Activated B cell treated with CpG ODN at 0.5 μM for 24 hours (primary cell): ENCODE data around the gene C8B. TPM values are rescaled to one million over a fixed set of nuclear protein-coding genes. Genes with fewer than 3 reads are reported as not detected.

Experiments used
- ATAC-seq: fragments of 200-7000 bp; cut with Tn5 transposase; one replicate; pipeline ENCODE4 v1.10.0; 2021; ENCODE audit warnings: low read depth, mild to moderate bottlenecking, moderate library complexity
- CTCF ChIA-PET: fragments of 350-600 bp; sonication (Branson Sonifier 250); formaldehyde crosslinking; loops from one replicate; lab custom pipeline; 2021; ENCODE audit warnings: antibody characterized with exemption; lab: Charles Lee
- POLR2A ChIA-PET: fragments of 350-600 bp; sonication (Branson Sonifier 250); formaldehyde crosslinking; loops from one replicate; lab custom pipeline; 2021; ENCODE audit warnings: antibody characterized with exemption; lab: Charles Lee
- DNase-seq: peaks from one replicate; pipeline ENCODE4 v3.0.0; 2022
- H3K27ac Mint-ChIP-seq: one replicate; pipeline ENCODE4 v1.8.0; 2020; ENCODE audit warnings: mixed read lengths
- H3K27me3 Mint-ChIP-seq: one replicate; pipeline ENCODE4 v1.8.0; 2021; ENCODE audit warnings: mixed read lengths
- H3K36me3 Mint-ChIP-seq: one replicate; pipeline ENCODE4 v1.8.0; 2021; ENCODE audit warnings: low read depth, mixed read lengths
- H3K4me1 Mint-ChIP-seq: one replicate; pipeline ENCODE4 v1.8.0; 2021; ENCODE audit warnings: mixed read lengths
- H3K4me3 Mint-ChIP-seq: one replicate; pipeline ENCODE4 v1.8.0; 2020; ENCODE audit warnings: mild to moderate bottlenecking, mixed read lengths
- H3K9me3 Mint-ChIP-seq: one replicate; pipeline ENCODE4 v1.8.0; 2020; ENCODE audit warnings: mixed read lengths
- CTCF ChIP-seq: fragments of 200-600 bp; IDR thresholded peaks from one replicate; pipeline ENCODE4 v1.8.0; 2022; ENCODE audit warnings: antibody characterized with exemption, mild to moderate bottlenecking
- intact Hi-C: fragments of 100-400 bp; cut with micrococcal nuclease; formaldehyde crosslinking; loops from one replicate; pipeline ENCODE4 v1.15.1; 2024
- total RNA-seq: library from RNA; stranded (reverse); gene quantifications from 2 replicates; pipeline ENCODE4 v1.2.3, GENCODE V29; 2022

The C8B gene
- not detected in 2 replicates for total RNA-seq

GRCh38 chr1:56965916-56966697 lies at the start of gene C8B:
Gene C8B, minus strand, starts transcription at chr1:56966015. Its CDS starts 67 bp downstream, at chr1:56965948.
- Mint-ChIP-seq H3K27ac (no peak within 1 kb of the TSS), H3K9me3 (peaks cover 2% of the 10 kb centered on the region), H3K4me3 (no peak within 1 kb of the TSS), H3K27me3 (no peaks in the 10 kb centered on the region), H3K36me3 (no peaks in the 10 kb centered on the region), H3K4me1 (no peaks in the 10 kb centered on the region)
- TF ChIP-seq CTCF: no peak
- intact Hi-C loops: no loop called here
- CTCF ChIA-PET: no interaction called here
- DNase-seq (no peak), ATAC-seq (no peak)
- POLR2A ChIA-PET: no interaction called here

DNA sequence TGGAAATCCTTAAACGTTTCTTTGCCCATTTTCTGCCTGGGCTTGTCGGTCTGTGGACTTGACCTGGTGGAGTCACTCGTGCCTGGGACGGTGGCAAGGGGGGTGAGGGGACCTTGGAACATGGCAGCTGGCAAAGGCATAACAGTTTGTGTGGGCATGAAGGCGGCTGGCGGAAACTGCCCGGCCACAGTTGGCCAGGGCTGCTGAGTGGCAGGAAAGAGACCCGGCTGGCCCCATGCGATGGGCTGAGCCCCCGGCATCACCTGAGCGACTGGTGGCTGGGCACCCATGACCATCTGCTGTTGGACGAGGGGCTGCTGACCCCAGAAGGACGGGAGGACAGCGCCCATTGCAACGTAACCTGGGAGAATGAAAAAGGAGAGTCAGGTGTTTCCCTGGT lies 49.3 kb upstream of the C8B start:
- H3K27me3 Mint-ChIP-seq: peaks cover 5% of the 10 kb centered on the region
- POLR2A ChIA-PET: interaction anchor here (0.6 kb wide), 1 partner anchor 39 kb away, joined by 16 read pairs; no protein-coding TSS in a partner anchor
- ATAC-seq (no peak), DNase-seq (no peak)
- H3K4me1 Mint-ChIP-seq: no peaks in the 10 kb centered on the region
- CTCF ChIA-PET: no interaction called here
- no peak overlapping the region for H3K27ac Mint-ChIP-seq
- H3K36me3 Mint-ChIP-seq: no peaks in the 10 kb centered on the region
- intact Hi-C loops: no loop called here
- no peaks in the 10 kb centered on the region for H3K9me3 Mint-ChIP-seq
- no peak overlapping the region for H3K4me3 Mint-ChIP-seq
- TF ChIP-seq CTCF: no peak

GRCh38 chr1:57013522-57013921 lies 47.7 kb upstream of the C8B start:
- CTCF ChIA-PET: no interaction called here
- no peaks in the 10 kb centered on the region for H3K36me3 Mint-ChIP-seq
- no peaks in the 10 kb centered on the region for H3K9me3 Mint-ChIP-seq
- DNase-seq (no peak), ATAC-seq (no peak)
- no peak overlapping the region for H3K27ac Mint-ChIP-seq
- TF ChIP-seq CTCF: no peak
- intact Hi-C loops: no loop called here
- POLR2A ChIA-PET: no interaction called here
- peaks cover 3% of the 10 kb centered on the region for H3K27me3 Mint-ChIP-seq
- no peak overlapping the region for H3K4me3 Mint-ChIP-seq
- H3K4me1 Mint-ChIP-seq: no peaks in the 10 kb centered on the region

DNA sequence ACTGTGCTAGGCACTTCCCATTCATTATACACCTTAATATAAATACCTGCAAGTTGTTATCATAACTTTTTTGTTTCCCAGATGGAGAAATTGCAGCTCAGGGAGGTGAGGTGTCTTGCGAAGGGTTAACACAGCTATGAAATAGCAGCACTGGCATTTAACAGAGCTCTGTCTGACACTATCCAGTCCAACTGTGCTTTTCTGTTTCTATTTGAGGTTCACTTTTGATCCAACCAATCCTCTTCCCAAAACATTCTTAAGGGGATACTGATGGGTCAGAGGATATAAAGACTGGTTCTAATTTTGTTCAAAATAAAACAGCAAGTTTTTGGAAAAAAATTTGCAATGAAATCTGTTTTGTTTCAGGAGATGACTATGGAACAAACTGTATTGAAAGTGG lies 46.5 kb upstream of the C8B start:
- H3K9me3 Mint-ChIP-seq: no peaks in the 10 kb centered on the region
- DNase-seq (no peak), ATAC-seq (no peak)
- H3K4me1 Mint-ChIP-seq: no peaks in the 10 kb centered on the region
- no peak overlapping the region for H3K4me3 Mint-ChIP-seq
- intact Hi-C loops: no loop called here
- ChIA-PET CTCF (no interaction called here), POLR2A (no interaction called here)
- H3K36me3 Mint-ChIP-seq: no peaks in the 10 kb centered on the region
- H3K27ac Mint-ChIP-seq: no peak overlapping the region
- H3K27me3 Mint-ChIP-seq: peaks cover 5% of the 10 kb centered on the region
- TF ChIP-seq CTCF: no peak

- CTCF ChIA-PET: no interaction called here
- ATAC-seq (no peak), DNase-seq (no peak)
- H3K27ac Mint-ChIP-seq: no peak overlapping the region
- H3K4me1 Mint-ChIP-seq: no peaks in the 10 kb centered on the region
- no peak for TF ChIP-seq CTCF
- no peaks in the 10 kb centered on the region for H3K9me3 Mint-ChIP-seq
- no peak overlapping the region for H3K4me3 Mint-ChIP-seq
- H3K36me3 Mint-ChIP-seq: no peaks in the 10 kb centered on the region
- H3K27me3 Mint-ChIP-seq: peaks cover 5% of the 10 kb centered on the region
- intact Hi-C loops: no loop called here
- POLR2A ChIA-PET: no interaction called here
Observed at GRCh38 chr1:57010511-57010910, 44.7 kb upstream of the C8B start.
